OCI-LY1 (cell line): ENCODE data around the gene CSGALNACT2.

Source experiments
- H2AFZ ChIP-seq: fragments of 200-600 bp; sonication (generic), shearing (Covaris generic); 2 replicates; pipeline ENCODE4 v1.6.0; 2014; ENCODE audit warnings: antibody characterized with exemption, mild to moderate bottlenecking, low read length
- H3F3A ChIP-seq: fragments of 200-600 bp; sonication (generic), shearing (Covaris generic); 2 replicates; pipeline ENCODE4 v1.6.0; 2014; ENCODE audit warnings: mild to moderate bottlenecking, antibody characterized with exemption, low read length, moderate library complexity; ENCODE audit not compliant: insufficient read depth
- H3K27ac ChIP-seq: fragments of 200-600 bp; sonication (generic); 2 replicates; pipeline ENCODE4 v1.5.1; 2014; ENCODE audit warnings: low read length, mixed run types, mild to moderate bottlenecking, low read depth; ENCODE audit not compliant: poor library complexity, severe bottlenecking
- H3K27me3 ChIP-seq: fragments of 200-600 bp; sonication (generic); 2 replicates; pipeline ENCODE4 v1.6.0; 2014; ENCODE audit warnings: antibody characterized with exemption, mild to moderate bottlenecking, low read length, moderate library complexity; ENCODE audit not compliant: insufficient read depth
- H3K36me3 ChIP-seq: fragments of 200-600 bp; sonication (generic); 2 replicates; pipeline ENCODE4 v1.6.1; 2014; ENCODE audit warnings: mild to moderate bottlenecking, antibody characterized with exemption, low read length, moderate library complexity, mixed read lengths; ENCODE audit not compliant: insufficient read depth
- H3K4me1 ChIP-seq: fragments of 200-600 bp; sonication (generic); 2 replicates; pipeline ENCODE4 v1.5.1; 2014; ENCODE audit warnings: mild to moderate bottlenecking, low read length, moderate library complexity; ENCODE audit not compliant: insufficient read depth, severe bottlenecking
- H3K4me2 ChIP-seq: fragments of 200-600 bp; sonication (generic), shearing (Covaris generic); 2 replicates; pipeline ENCODE4 v1.6.1; 2014; ENCODE audit warnings: low read length
- H3K4me3 ChIP-seq: fragments of 200-600 bp; sonication (generic); 2 replicates; pipeline ENCODE4 v1.5.1; 2014; ENCODE audit warnings: low read length, low read depth, mild to moderate bottlenecking, mixed read lengths; ENCODE audit not compliant: poor library complexity, severe bottlenecking
- H3K79me2 ChIP-seq: fragments of 200-600 bp; shearing (Covaris generic); 2 replicates; pipeline ENCODE4 v1.6.1; 2016; ENCODE audit warnings: mixed run types, low read length, mixed read lengths; ENCODE audit not compliant: insufficient read depth
- H3K9ac ChIP-seq: fragments of 200-600 bp; sonication (generic), shearing (Covaris generic); 2 replicates; pipeline ENCODE4 v1.6.1; 2014; ENCODE audit warnings: mild to moderate bottlenecking, low read length, mixed read lengths
- H3K9me2 ChIP-seq: fragments of 200-600 bp; sonication (generic), shearing (Covaris generic); 2 replicates; pipeline ENCODE4 v1.6.1; 2014; ENCODE audit warnings: low read depth, mild to moderate bottlenecking, low read length, mixed read lengths
- H3K9me3 ChIP-seq: fragments of 200-600 bp; shearing (Covaris generic); 2 replicates; pipeline ENCODE4 v1.6.1; 2014; ENCODE audit warnings: low read length, mixed read lengths
- H4K20me1 ChIP-seq: fragments of 200-600 bp; sonication (generic), shearing (Covaris generic); 2 replicates; pipeline ENCODE4 v1.6.0; 2016; ENCODE audit warnings: mild to moderate bottlenecking, low read length; ENCODE audit not compliant: insufficient read depth
- EZH2 ChIP-seq: fragments of 200-600 bp; sonication (generic), shearing (Covaris generic); IDR thresholded peaks from 2 replicates; pipeline ENCODE4 v1.8.0; 2017; ENCODE audit warnings: borderline replicate concordance, mixed run types, mild to moderate bottlenecking, antibody characterized with exemption, low read length, moderate library complexity, mixed read lengths
- TF ChIP-seq, protein P1 (sequence below): fragments of 200-600 bp; sonication (generic), shearing (Covaris generic); IDR thresholded peaks from 2 replicates; pipeline ENCODE4 v1.5.1; 2017; ENCODE audit warnings: mild to moderate bottlenecking, antibody characterized with exemption, low read length, moderate library complexity, mixed read lengths

The CSGALNACT2 gene

DNA sequence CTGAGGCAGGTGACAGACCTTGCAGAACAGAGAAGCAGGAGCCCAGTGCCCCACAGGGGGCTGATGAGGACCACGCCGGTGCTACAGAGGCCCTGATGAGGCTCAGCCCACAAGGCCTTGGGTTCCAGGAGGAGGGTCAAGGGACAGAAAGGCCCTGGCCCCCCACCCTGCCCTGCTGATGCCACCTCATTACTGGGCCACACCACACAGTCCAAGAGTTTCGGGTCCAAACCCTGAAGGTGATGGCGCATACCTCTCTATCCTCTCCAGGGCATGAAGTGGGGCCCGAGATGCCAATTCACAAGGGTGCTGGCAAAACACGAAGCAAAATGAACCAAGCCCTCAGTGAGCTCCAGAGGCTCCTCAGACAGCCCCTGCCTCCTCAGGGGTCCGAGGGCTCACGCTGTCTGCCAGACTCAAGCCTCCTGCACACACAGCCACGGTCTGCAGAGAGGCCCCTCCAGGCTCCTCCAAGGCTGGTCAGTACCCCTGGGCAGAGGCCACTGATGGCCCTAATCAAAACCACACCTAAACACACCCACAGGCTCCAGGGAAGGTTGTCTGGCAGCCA lies 96.3 kb downstream of the CSGALNACT2 start:
- no peak overlapping the region for H3K9ac ChIP-seq
- H3F3A ChIP-seq: no peaks in the 10 kb centered on the region
- no peaks in the 10 kb centered on the region for H3K4me1 ChIP-seq

More for the DNA sequence above, 96.3 kb downstream of the CSGALNACT2 start:
- no peak overlapping the region for H3K4me2 ChIP-seq
- H3K9me2 ChIP-seq: no peaks in the 10 kb centered on the region
- H3K36me3 ChIP-seq: no peaks in the 10 kb centered on the region
- H3K4me3 ChIP-seq: no peak overlapping the region
- no peak overlapping the region for H2AFZ ChIP-seq
- H3K9me3 ChIP-seq: no peaks in the 10 kb centered on the region
- H3K79me2 ChIP-seq: no peaks in the 10 kb centered on the region
- no peaks in the 10 kb centered on the region for H3K27me3 ChIP-seq
- TF ChIP-seq, protein P1, sequence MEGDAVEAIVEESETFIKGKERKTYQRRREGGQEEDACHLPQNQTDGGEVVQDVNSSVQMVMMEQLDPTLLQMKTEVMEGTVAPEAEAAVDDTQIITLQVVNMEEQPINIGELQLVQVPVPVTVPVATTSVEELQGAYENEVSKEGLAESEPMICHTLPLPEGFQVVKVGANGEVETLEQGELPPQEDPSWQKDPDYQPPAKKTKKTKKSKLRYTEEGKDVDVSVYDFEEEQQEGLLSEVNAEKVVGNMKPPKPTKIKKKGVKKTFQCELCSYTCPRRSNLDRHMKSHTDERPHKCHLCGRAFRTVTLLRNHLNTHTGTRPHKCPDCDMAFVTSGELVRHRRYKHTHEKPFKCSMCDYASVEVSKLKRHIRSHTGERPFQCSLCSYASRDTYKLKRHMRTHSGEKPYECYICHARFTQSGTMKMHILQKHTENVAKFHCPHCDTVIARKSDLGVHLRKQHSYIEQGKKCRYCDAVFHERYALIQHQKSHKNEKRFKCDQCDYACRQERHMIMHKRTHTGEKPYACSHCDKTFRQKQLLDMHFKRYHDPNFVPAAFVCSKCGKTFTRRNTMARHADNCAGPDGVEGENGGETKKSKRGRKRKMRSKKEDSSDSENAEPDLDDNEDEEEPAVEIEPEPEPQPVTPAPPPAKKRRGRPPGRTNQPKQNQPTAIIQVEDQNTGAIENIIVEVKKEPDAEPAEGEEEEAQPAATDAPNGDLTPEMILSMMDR: no peak
- TF ChIP-seq EZH2: no peak
- H4K20me1 ChIP-seq: no peaks in the 10 kb centered on the region
- no peak overlapping the region for H3K27ac ChIP-seq
